ENCODE measurements around the gene MBNL1. TPM values are rescaled to one million over a fixed set of nuclear protein-coding genes. Genes with fewer than 3 reads are reported as not detected.

MBNL1 gene
- total RNA-seq, 4 donors from 2014 or later = 152 to 286 (median 228) TPM

DNA sequence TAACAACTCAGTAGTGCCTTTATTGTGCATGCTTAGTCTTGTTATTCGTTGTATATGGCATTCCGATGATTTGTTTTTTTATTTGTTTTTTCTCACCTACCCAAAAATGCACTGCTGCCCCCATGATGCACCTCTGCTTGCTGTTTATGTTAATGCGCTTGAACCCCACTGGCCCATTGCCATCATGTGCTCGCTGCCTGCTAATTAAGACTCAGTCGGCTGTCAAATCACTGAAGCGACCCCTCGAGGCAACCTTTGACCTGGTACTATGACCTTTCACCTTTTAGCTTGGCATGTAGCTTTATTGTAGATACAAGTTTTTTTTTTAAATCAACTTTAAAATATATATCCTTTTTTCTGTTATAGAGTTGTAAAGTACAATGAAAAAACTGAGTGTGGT lies 177.8 kb downstream of the MBNL1 start:
- intact Hi-C loops (cut with DNase I; ENCODE audit: low total_unique reads) = no loop called here
- TF ChIP-seq, protein P1, sequence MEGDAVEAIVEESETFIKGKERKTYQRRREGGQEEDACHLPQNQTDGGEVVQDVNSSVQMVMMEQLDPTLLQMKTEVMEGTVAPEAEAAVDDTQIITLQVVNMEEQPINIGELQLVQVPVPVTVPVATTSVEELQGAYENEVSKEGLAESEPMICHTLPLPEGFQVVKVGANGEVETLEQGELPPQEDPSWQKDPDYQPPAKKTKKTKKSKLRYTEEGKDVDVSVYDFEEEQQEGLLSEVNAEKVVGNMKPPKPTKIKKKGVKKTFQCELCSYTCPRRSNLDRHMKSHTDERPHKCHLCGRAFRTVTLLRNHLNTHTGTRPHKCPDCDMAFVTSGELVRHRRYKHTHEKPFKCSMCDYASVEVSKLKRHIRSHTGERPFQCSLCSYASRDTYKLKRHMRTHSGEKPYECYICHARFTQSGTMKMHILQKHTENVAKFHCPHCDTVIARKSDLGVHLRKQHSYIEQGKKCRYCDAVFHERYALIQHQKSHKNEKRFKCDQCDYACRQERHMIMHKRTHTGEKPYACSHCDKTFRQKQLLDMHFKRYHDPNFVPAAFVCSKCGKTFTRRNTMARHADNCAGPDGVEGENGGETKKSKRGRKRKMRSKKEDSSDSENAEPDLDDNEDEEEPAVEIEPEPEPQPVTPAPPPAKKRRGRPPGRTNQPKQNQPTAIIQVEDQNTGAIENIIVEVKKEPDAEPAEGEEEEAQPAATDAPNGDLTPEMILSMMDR (IDR thresholded peaks at IDR 0.05) = no peak
- TF ChIP-seq POLR2A (IDR thresholded peaks at IDR 0.05) = no peak
- DNase-seq (ENCODE audit: low spot score in 2 of 2) = no peak
- H3K4me3 ChIP-seq (ENCODE audit: low read depth, poor library complexity, severe bottlenecking) = no peak overlapping the region
- 64 to 74% methylated on average over 7 of the region's 7 CpGs for WGBS, 2 donors

DNA sequence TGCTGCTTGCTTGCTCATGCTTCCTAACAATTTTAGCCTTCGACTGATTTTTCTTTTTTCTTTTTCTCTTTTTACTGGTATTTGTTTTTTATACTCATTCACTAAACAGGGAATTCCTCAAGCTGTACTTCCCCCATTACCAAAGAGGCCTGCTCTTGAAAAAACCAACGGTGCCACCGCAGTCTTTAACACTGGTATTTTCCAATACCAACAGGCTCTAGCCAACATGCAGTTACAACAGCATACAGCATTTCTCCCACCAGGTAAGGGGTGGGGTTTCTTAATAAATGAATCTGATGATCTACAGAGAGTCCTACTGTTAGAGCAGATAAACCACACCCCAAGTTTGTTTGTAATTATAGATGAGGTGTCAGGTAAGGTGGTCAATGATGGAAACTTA lies 178.8 kb downstream of the MBNL1 start:
- intact Hi-C loops (cut with DNase I; ENCODE audit: low total_unique reads) = no loop called here
- no peak for TF ChIP-seq POLR2A (IDR thresholded peaks at IDR 0.05)
- no peak overlapping the region for H3K4me3 ChIP-seq (ENCODE audit: low read depth, poor library complexity, severe bottlenecking)
- no peak for DNase-seq (ENCODE audit: low spot score in 2 of 2)
- 62 to 80% methylated on average over 3 of the region's 3 CpGs for WGBS, 2 donors

DNA sequence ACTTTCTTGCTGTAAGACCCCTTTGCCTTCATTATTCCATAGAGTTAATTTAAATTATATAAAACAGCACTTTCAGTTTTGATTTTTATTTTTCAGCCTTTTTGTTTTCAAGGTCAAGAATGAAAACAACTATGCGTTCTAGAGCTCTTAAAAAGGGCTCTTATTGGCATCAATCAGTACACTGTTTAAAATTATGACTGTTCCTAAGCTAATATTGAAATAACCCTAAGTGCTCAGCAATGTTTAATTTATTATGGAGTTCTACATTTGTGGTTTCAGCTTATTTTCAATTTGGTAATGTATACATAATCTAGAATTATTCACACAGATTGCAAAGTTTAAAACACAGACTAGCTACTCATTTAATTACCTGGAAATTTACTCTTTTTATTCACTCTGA lies 179.4 kb downstream of the MBNL1 start:
- intact Hi-C loops (cut with DNase I; ENCODE audit: low total_unique reads) = no loop called here
- WGBS, 2 donors = 75 to 78% methylated on average over 1 of the region's 1 CpG
- no peak for DNase-seq (ENCODE audit: low spot score in 2 of 2)
- TF ChIP-seq, protein P1 (IDR thresholded peaks at IDR 0.05) = no peak
- no peak for TF ChIP-seq POLR2A (IDR thresholded peaks at IDR 0.05)
- no peak overlapping the region for H3K4me3 ChIP-seq (ENCODE audit: low read depth, poor library complexity, severe bottlenecking)

DNA sequence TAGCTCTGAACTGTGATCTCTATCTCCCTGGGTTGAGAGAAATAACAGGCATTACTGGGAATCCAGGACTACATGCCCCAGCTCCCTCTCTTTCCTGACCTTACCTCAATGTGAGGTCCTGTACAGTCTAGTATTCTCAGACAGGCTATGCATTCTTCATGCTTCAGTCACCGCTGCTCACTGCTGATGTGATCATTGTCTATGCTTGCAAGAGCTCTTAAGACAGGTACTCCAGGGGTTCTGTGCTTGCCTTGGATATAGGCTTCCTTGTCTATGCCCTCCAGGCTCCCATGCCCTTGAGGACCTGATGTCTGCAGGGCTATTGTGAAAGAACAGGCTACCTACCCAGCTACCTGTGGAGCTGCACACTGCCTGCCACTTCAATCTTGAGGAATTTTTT lies 183.6 kb downstream of the MBNL1 start:
- no peak overlapping the region for H3K4me3 ChIP-seq (ENCODE audit: low read depth, poor library complexity, severe bottlenecking)
- 100% methylated on average over 1 of the region's 1 CpG for WGBS, 2 donors
- DNase-seq (ENCODE audit: low spot score in 2 of 2) = no peak
- intact Hi-C loops (cut with DNase I; ENCODE audit: low total_unique reads) = no loop called here
- TF ChIP-seq, protein P1 (IDR thresholded peaks at IDR 0.05) = no peak
- TF ChIP-seq POLR2A (IDR thresholded peaks at IDR 0.05) = no peak

DNA sequence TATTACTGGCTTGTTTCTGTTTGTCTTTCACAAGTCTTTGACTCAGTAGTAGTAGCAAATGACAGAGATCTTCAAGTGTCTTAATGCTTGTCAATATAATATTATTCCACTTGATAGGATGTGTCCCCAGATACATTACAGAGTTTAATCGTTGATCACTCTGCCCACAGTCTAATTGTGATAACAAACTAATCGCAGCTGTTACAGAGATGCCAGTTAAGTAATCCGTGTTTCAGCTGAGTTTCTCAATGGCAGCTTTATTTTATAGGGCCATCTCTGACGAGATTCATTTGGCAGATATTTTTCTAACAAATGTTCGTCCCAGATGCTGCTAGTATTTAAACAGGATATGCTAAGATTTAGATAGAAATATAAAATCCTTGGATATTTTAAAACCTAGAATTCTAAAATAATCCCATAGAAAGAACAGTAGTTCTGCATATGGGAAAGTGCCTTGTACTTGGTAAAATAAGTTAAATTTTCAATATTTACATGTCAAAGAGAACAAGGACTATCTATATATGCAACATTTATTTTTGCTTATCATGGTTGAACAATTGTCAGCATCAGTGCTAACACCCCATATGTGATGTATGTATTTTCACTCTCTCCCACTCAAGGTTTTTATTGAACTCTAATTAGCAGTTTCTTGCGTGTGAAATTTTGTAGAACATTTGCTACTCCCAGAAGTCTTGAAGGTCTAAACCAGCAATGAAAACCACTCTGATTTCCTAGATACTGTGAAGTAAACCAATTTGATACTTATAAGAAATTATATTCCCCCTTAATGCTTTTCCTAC lies 185.5 kb downstream of the MBNL1 start:
- intact Hi-C loops (cut with DNase I; ENCODE audit: low total_unique reads) = no loop called here
- 57 to 62% methylated on average over 6 of the region's 6 CpGs for WGBS, 2 donors
- TF ChIP-seq, protein P1 (IDR thresholded peaks at IDR 0.05) = no peak
- TF ChIP-seq POLR2A (IDR thresholded peaks at IDR 0.05) = no peak
- DNase-seq (ENCODE audit: low spot score in 2 of 2) = no peak
- H3K4me3 ChIP-seq (ENCODE audit: low read depth, poor library complexity, severe bottlenecking) = no peak overlapping the region

DNA sequence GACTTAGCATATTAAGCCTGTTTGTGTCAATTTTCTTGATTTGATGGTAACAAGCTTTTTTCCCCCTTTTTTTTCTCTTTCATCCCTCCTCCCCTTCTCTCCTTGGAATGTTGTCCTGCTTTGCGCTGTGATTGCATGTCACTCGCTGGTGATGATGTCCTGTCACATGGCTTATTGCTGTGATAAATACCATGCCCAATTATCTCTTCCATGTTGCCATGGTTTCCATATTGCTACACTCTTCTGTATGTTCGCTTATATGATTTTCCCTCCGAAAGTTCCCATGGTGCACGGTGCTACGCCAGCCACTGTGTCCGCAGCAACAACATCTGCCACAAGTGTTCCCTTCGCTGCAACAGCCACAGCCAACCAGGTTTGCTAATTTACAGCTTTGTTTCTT lies 187.3 kb downstream of the MBNL1 start:
- TF ChIP-seq, protein P1 (IDR thresholded peaks at IDR 0.05) = no peak
- no peak for TF ChIP-seq POLR2A (IDR thresholded peaks at IDR 0.05)
- H3K4me3 ChIP-seq (ENCODE audit: low read depth, poor library complexity, severe bottlenecking) = no peak overlapping the region
- DNase-seq (ENCODE audit: low spot score in 2 of 2) = no peak
- intact Hi-C loops (cut with DNase I; ENCODE audit: low total_unique reads) = no loop called here
- 94 to 99% methylated on average over 8 of the region's 8 CpGs for WGBS, 2 donors
